Gastroesophageal sphincter (tissue), 3 donors: ENCODE data around the gene KRT72.

Source experiments
- CTCF ChIP-seq, 4 experiments: fragments of 200-600 bp in 2 of 4; fragments of 450-650 bp in 2 of 4; sonication (generic) in 1 of 4; IDR thresholded peaks; one replicate each; pipeline ENCODE4 v1.5.1; 2017 to 2019; ENCODE audit warnings: antibody characterized with exemption in 4 of 4, mild to moderate bottlenecking in 2 of 4, moderate library complexity in 2 of 4
- POLR2A ChIP-seq, 2 donors: fragments of 450-650 bp; IDR thresholded peaks; one replicate each; pipeline ENCODE4 v1.6.1; 2017; ENCODE audit warnings: antibody characterized with exemption in 2 of 2, mild to moderate bottlenecking in 2 of 2, moderate library complexity in 1 of 2

GRCh38 chr12:52584156-52584682 is 17.0 kb downstream of the KRT72 start:
- TF ChIP-seq CTCF (IDR thresholded peaks at IDR 0.05), result no peak
- no peak for TF ChIP-seq POLR2A (IDR thresholded peaks at IDR 0.05)
